ENCODE data around the gene EPHB1.

EPHB1 gene

DNA sequence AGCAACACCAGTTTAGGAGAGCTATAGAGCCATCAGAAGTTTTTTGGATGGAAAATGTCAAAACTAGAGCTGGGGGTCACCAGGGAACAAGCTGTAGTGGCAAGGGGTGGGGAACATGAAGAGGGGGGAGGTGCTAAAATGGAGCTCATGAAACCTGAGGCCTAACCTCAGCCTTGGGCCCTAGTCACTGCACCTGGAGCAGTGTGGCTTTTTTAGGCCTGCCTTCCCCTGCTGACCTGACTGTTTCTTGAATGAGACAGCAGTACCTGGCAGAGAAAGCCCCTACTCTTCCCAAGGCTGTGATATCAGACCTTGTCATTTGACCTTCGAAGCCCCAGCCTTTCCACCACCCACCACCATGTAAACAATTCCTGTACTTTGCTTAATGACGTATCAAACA, 383.5 kb downstream of the EPHB1 start:
- in situ Hi-C loops (cut with HindIII; ENCODE audit: low sequenced_read_pairs) = no loop called here

GRCh38 chr3:135181408-135181807, 386.3 kb downstream of the EPHB1 start:
- in situ Hi-C loops (cut with HindIII; ENCODE audit: low sequenced_read_pairs) = no loop called here

GRCh38 chr3:135182364-135182998, 387.4 kb downstream of the EPHB1 start:
- in situ Hi-C loops (cut with HindIII; ENCODE audit: low sequenced_read_pairs) = no loop called here

DNA sequence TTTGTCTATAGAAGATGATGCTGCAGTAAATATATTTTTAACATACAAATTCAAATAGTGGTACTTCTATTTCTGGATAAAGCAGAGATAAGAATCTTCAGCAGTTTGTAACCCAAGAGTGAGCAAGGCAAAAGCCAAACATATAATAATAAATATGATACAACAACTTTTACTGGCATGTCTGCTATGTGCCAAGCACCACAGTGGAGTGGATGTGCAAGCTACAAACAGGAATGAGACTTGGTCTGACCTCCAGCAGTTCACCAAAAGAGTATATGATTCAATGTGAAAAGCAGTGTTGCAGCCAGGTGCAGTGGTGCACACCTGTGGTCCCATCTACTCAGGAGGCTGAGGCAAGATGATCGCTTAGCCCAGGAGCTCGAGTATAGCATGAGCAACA, 395.6 kb downstream of the EPHB1 start:
- in situ Hi-C loops (cut with HindIII; ENCODE audit: low sequenced_read_pairs) = no loop called here

DNA sequence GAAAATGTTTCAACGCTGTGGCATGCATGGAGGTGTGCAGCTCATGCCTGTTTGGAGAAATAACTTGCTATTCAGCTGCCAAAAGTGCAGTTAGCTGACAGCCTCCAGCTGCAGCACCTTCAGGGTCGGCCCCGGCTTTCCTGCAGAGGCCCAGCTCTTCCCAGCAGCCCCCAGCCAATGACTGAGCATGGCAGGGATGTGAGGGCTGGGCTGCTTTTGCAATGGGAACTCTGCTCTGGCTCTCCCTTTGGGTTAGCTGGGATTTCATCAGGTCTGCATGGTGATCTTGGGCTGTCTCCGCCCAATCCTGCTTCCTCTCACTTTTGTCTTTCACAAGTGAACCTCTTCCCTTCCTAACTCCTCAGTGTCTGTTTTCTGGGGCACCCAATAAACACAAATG, 396.6 kb downstream of the EPHB1 start:
- in situ Hi-C loops (cut with HindIII; ENCODE audit: low sequenced_read_pairs) = no loop called here

- in situ Hi-C loops (cut with HindIII; ENCODE audit: low sequenced_read_pairs) = no loop called here
These were observed 397.9 kb downstream of the EPHB1 start for GRCh38 chr3:135192929-135193328.

DNA sequence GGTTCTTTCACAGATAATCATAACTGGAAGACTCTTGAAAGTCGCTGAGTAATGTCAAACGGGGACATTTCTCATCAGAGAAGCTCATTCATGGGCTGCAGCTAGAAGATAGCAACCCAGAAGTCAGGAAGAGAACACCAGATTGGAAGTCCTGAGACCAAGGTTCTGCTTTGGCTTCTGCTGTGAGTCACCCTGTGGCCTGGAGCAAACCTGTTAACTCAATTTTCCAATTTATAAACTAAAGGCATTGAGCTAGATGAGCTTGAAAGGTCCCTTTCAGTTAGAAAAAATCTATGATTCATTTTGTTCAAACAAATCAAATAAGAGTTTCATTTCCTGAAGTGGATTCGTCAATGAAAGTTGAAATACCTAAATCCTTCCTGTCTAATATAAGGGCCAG, 402.2 kb downstream of the EPHB1 start:
- in situ Hi-C loops (cut with HindIII; ENCODE audit: low sequenced_read_pairs) = no loop called here

DNA sequence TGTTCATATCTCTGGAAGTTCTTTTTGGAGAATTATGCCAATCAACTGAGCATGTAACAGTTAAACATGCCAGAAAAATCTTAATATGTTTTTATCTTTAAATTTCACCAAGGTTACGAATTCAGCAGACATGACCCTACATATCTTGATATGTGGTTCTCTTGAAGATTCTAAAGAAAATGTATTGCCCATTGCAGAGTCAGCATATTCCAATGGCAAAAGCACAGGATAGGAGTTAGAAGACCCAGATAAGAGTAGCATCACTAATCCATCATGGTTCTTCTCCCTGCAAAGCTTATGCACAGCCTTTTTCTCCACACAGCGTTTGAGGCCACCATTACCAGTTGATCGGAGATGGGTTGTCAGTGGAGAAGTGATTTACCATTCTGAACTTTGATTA, 402.8 kb downstream of the EPHB1 start:
- in situ Hi-C loops (cut with HindIII; ENCODE audit: low sequenced_read_pairs) = no loop called here

GRCh38 chr3:135199137-135199536, 404.1 kb downstream of the EPHB1 start:
- in situ Hi-C loops (cut with HindIII; ENCODE audit: low sequenced_read_pairs) = no loop called here

DNA sequence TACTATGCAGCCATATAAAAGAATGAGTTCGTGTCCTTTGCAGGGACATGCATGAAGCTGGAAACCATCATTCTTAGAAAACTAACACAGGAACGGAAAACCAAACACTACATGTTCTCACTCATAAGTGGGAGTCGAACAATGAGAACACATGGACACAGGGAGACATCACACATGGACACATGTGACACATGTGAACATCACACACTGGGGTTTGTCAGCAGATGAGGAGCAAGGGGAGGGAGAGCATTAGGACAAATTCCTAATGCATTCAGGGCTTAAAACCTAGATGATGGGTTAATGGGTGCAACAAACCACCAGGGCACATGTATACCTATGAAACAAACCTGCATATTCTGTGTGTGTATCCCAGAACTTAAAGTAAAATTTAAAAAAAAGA, 408.0 kb downstream of the EPHB1 start:
- in situ Hi-C loops (cut with HindIII; ENCODE audit: low sequenced_read_pairs) = no loop called here

GRCh38 chr3:135213213-135213612, 418.2 kb downstream of the EPHB1 start:
- in situ Hi-C loops (cut with HindIII; ENCODE audit: low sequenced_read_pairs) = no loop called here

DNA sequence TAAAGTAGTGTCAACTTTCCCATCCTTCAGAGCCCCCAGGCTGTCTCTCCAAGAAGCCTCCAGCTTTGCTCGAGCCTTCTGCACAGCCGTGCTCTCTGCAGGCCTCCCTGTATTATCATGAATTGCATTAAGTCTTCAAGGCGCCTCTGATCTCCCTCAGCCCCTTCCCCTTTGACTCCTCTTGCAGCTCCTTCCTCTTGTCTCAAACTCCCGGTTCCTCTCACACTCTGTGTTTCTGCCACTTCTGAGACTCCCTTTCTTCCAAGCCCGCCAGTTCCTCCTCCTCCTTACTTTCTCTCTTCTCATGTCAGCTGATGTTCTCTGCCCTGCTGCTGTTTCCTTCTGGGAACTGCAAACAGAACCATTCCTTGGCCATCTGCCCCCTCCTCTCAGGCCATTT, 418.8 kb downstream of the EPHB1 start:
- in situ Hi-C loops (cut with HindIII; ENCODE audit: low sequenced_read_pairs) = no loop called here

DNA sequence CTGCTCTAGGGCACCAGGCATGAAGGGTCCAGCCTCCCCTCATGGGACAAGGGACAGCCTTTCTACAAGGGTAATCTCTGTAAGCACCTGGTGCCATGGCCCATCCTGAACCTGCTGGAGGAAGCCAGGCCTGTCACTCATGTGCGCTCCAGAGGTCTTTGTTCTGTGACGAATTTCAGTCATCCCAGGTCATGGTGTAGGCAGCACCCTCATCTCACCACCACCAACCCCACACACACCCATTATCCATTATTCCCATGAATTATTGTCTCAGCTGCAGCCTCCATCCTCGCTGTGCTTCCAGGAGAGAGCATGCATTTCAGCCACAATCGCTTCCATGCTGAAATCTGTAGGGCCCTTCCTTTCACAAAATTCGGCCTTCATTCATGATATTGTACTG, 419.3 kb downstream of the EPHB1 start:
- in situ Hi-C loops (cut with HindIII; ENCODE audit: low sequenced_read_pairs) = no loop called here

- in situ Hi-C loops (cut with HindIII; ENCODE audit: low sequenced_read_pairs) = no loop called here
These were observed 420.5 kb downstream of the EPHB1 start for GRCh38 chr3:135215516-135215915.

DNA sequence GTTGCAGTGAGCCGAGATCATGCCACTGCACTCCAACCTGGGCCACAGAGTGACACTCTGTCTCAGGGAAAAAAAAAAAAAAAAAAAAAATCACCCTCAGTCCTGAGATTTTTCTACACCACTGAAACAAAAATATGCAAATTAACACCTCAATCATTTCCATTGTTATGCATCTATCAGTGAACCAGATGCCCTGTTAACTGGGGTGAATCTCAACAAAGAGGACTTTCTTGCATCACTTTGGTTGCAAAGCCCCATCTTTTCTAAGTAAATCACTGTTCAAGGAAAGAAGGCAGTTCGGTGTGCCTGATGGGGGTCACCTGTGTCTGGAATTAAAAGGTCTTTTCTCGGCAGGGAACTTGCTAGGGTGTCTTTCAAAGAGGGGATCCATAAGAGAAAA, 421.6 kb downstream of the EPHB1 start:
- in situ Hi-C loops (cut with HindIII; ENCODE audit: low sequenced_read_pairs) = no loop called here

DNA sequence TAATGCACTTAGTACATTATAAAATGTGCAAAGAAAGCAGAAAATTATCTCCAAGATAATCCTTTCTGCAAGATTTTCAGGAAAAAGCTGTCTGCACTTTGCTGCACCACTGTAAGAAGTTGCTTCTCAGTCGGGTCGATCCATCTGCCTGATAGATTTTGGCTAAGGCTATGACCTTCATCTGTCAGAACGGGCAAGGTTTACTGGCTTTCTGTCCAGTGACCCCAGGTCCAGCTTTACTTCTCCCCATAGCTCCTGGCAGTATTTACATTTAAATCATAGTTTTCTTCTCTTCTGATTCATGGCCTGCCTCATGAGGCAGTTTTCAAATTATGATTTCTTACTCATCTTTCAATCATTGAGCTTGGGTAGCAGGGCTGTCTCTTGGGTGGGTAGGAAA, 422.7 kb downstream of the EPHB1 start:
- in situ Hi-C loops (cut with HindIII; ENCODE audit: low sequenced_read_pairs) = no loop called here

- in situ Hi-C loops (cut with HindIII; ENCODE audit: low sequenced_read_pairs) = no loop called here
These were observed 423.2 kb downstream of the EPHB1 start for GRCh38 chr3:135218304-135218703.

DNA sequence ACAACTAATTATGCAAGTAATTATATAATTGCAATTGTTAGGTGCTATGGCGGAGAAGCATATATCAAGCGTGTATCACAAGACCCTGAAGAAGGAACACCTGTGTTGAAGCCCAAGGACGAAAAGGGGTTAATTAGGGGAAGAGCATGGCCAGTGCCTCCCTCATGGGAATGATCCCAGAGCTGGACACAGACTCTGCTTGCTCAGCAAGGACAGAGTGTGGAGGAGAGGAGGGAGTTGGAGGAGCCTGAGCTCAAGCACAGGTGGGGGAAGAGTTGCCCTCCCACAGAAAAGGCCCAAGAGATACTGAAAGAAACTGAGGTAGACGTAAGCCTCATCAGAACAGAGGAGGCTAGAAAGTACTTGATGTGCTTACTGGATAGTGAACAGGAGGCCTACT, 423.7 kb downstream of the EPHB1 start:
- in situ Hi-C loops (cut with HindIII; ENCODE audit: low sequenced_read_pairs) = no loop called here

- in situ Hi-C loops (cut with HindIII; ENCODE audit: low sequenced_read_pairs) = no loop called here
These were observed 429.8 kb downstream of the EPHB1 start for GRCh38 chr3:135224815-135225362.

- in situ Hi-C loops (cut with HindIII; ENCODE audit: low sequenced_read_pairs) = no loop called here
These were observed 431.0 kb downstream of the EPHB1 start for GRCh38 chr3:135226057-135226456.

DNA sequence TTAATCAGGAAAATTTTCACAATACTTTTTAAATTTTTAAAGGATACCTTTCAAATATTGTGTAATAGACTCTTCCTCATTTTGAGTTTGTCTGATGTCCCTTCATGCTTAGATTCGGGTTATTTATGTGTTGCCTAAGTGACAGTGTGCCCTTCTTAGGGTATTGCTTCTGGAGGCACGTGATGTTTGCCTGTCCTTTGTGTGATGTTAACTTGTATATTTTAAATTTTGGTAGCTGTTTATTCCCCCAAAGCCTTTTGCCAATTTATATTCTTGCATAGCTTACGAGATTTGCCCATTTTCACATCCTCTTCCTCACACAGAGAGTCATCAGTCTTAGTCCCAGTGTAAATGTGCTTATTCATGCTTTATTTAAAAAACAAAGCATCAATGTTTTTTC, 433.1 kb downstream of the EPHB1 start:
- in situ Hi-C loops (cut with HindIII; ENCODE audit: low sequenced_read_pairs) = no loop called here

GRCh38 chr3:135229018-135229495, 434.0 kb downstream of the EPHB1 start:
- in situ Hi-C loops (cut with HindIII; ENCODE audit: low sequenced_read_pairs) = no loop called here

GRCh38 chr3:135231737-135232136, 436.7 kb downstream of the EPHB1 start:
- in situ Hi-C loops (cut with HindIII; ENCODE audit: low sequenced_read_pairs) = no loop called here

All from endothelial cell of hepatic sinusoid (primary cell).